NOMO-1 (cell line): ENCODE results near the gene SLC12A8.
A peak's percentile ranks its signal among the peaks of the same experiment; 100 is the strongest.

Experiments
- DNase-seq, 2 experiments: peaks; one replicate each; lab custom pipeline; 2025; ENCODE audit not compliant: unreplicated experiment in 2 of 2; lab: John Stamatoyannopoulos, UW

Gene SLC12A8

DNA sequence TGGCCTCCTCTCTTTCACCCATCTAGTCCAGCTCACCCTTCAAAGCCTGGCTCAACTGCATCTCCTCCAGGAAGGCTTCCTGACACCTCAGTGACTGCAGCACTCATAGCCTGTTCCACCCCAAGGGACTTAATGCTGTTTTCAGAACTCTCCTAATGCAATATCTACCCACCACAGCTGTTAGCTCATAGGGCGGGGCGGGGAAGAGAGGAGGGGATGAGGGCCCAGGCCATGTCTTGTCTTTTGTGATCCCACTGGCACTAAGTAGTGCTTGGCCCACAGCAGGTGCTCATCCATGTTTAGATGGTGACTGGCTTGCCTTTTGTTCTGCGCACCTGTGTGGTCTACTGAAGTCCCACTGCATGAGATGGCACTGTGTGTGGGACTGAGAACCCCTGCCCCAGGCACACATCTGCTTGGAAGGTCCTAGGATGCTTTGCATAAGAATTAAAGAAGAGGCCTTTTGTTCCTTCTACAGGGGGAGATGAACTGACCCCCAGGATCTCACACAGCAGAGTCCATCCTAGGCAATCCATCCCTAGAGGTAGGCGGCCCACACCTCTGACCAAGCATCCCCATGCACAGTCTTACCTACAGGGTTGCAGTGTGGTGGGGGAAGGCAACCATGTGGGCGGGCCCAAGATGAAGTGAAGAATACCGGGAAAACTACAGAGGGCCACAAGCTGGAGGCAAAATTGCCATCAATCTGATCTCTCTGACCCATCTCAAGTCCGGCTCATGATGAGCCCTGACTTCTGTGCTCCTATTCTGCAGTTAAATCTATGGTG, 23.0 kb downstream of the SLC12A8 start:
- no peak for DNase-seq

DNA sequence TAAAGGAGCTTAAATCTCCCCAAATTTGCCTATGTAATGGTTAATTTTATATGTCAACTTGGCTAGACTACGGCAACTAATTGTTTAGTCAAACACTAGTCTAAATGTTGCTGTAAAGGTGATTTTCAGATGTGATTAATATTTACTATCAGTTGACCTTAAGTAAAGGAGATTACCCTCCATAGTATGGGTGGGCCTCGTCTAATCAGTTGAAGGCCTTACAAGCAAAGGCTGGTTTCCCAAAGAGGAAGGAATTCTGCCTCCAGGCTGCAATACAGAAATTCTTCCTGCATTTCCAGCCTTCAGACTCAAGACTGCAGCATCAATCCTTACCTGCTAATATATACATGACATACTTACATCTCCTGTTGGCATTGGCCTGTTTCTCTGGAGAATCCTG, 23.6 kb downstream of the SLC12A8 start:
- no peak for DNase-seq

DNA sequence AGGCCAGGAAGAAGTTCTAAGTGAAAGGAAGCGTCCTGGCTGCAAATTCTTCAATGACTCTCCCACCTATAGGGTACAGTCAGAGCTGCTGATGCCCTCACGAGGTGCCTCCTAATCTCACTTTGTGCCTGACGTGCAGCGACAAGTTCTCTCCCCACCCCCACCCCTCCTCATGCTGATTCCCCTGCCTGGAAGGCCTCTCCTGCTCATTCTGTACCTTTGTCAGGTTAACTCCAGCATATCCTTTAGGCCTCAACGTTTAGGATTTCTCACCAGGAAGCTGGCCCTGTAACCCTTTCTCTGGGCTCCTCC, 25.0 kb downstream of the SLC12A8 start:
- DNase-seq = no peak

DNA sequence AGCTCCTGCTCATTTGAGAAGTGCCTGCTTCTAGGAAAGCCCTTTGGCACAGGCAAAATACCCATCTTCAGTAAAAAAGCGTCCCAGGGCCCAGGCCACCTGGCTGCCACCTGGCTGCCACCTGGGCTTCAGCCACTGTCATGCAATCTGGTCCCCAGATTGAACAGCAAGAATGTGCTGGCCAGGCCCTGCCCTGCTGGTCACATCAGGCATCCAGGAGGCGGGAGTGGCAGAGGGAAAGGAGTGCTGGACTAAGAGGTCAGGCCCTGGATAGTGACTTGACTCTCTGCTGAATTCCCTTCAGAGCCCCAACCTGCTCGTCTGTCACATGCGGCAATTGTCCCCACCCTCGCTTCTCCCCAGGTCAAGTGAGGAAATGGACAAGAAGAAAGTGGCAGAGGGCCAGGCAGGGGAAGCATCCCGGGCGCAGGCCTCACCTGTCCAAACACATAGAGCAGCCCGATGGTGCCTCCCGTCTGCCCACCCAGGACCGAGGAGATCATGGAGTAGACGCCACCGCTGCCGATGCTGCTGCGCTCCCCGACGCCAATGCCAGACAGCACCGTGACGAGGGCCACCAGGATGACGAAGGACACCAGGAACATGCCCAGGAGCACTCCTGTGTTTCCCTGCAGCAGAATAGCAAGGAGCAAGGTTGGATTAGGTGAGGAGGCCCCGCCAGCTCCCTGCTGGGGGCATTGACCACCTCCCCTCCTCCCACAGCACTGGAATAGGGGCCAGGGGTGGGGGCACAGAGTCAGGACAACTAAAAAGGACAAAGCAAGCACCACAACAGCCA, 25.5 kb downstream of the SLC12A8 start:
- no peak for DNase-seq

DNA sequence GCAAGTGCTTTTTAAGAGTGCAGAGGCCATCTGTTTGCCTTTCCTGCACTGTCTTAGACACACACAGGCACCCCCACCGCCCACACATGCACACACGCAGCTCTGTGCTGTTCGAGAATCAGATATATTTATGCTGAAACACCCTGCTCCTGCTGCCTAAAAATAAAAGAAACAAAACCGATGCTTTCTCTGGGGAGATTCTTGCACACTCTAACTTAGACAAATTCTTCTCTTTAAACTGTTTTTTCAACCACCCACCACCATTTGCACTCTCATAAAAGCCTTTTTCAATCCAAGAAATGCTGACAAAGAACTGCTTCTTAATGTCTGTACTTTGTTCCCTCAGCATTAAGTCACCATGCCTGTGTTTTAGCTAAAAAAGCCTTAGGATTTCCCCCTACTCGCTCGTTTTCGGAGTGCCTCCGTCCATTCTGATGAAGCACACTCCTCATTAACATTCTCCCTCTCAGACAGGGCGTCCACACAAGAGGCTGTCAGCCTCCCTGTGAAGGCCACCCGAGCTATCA, 26.2 kb downstream of the SLC12A8 start:
- DNase-seq = no peak

DNA sequence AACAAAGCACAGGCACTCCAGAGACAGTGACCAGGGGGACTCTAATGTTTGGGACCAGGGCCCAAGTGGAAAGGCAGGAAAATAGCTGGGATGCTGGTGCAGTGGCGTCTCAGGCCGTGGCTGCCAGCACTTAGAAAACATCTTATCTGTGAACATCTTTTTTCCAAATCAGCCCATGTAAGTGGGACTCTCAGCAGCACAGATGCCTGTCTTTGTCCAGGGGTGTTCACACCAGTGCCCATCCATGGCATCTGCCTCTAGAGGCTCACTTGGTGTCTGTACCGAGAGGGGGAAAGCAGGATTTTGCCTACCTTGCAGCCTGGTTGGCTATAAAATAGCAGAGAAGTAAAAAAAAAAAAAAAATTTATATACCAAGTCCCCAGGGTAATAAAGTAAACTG, 26.7 kb downstream of the SLC12A8 start:
- no peak for DNase-seq

DNA sequence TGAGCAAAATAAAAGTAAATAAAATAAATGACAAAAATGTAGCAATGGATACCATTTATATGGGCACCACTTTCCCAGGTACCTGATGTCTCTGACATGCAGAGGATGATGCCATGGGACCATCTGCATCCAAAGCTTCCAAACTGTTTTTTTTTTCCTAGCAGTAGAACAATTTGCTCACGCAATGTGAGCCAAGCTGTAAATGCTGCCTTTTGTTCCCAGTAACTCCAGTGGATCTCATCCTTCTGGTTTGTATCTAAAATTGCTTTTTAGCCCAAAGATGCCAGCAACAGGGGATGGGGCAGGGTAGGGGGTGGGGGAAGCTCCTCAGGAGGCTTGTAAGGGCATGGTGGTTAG, 32.7 kb downstream of the SLC12A8 start:
- DNase-seq = no peak

DNA sequence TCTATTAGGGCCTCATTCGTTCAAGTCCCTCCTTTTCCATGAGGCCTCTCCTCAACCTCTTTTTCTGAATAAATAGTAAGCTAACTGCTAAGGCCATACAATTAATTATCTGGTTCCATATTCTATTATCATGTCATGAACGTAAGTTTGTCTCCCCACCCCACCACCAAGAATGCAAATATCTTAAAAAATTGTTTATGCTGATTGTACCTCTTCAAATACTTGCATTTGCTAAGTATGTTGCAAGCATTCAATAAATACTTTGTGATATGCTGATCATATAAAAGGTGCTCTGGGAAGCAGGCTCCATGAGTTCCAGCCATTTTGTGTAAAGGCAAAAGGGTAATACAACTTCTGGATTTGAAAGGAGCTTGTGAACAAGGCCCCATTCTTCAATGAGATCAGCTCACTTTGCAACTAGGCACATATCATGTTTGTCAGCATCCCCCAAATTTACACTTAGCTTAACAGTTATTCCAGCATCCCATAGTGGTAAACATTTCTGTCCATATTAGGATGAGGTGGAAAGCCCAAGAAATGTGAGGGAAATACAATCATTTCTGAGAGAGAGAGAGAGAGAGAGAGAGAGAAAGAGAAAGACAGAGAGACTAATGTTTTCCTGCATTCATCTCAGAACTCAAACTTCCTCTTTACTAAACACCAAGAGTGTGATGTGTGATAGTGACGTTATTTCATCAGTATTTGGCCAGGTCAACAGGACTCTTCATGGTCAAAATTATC, 33.2 kb downstream of the SLC12A8 start:
- DNase-seq = peak in 1 of 2 experiments; percentile 35

DNA sequence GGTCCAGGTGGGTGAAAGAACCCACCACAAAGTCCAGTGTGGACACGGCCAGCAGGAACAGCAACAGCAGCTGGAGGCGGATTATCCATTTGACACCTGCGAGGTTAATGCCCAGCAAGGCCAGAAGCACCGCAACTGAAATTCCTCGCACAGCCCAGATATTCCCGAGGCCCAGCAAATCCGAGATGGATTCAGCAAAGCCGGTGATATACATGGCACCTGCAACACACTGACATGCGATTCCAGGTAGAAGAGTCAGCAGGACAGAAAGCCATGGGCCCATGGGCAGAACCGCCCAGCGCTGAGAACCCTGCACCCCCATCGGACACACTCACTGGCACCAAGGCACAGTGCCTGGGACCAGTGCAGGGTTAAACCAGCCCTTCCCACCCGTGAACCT, 34.8 kb downstream of the SLC12A8 start:
- no peak for DNase-seq

DNA sequence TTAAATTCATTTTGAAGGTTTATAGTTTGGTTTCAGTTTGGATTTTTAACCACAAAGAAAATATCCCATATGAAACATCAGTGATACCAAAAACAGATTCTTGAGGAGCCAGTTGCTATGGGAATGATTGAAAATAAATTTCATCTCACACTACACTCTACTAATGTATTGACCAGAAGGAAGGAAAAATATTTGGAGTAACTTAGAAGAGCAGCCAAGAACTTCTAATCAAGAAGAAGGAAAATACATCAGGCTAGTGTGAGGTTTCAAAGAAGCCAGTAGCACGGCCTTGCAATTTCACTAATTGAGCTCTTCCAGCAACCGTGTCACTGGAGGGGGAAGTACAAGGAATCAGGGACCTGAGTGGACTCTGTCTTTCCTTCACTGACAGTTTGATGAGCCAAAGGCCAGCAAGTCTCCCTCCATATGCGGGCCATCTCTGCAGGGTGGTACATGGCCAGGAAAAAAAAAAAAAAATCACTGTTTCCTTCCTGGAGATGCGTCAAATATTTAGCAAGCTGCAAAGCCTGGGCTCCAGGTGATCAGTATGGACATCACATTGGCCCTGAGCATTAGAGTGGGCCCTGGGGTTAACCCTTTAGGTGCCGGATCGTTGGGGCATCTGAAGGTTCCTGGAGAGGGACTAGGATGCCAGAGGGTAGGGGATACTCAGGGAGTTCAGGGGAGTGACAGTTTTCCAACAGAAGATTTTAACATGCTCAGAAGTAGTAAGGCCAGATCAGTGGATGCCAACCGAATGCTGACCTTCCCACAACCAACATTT, 37.1 kb downstream of the SLC12A8 start:
- no peak for DNase-seq

DNA sequence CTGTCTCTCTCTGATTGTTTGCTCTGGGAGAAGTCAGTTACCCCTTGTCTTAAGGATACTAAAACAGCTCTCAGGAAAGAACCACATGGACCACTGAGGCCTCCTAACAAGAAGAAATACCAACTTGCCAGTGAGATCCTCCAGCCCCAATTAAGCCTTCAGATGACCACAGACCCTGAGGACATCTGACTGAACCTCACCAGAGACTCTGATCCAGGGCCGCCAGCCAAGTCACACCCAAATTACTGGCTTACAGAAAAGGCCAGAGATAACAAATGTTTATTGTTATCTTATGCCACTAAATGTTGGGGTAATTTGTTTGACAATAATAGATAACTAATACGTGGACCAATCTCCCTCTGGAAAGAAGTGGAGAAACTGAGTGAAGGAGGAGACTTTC, 40.2 kb downstream of the SLC12A8 start:
- DNase-seq = no peak

DNA sequence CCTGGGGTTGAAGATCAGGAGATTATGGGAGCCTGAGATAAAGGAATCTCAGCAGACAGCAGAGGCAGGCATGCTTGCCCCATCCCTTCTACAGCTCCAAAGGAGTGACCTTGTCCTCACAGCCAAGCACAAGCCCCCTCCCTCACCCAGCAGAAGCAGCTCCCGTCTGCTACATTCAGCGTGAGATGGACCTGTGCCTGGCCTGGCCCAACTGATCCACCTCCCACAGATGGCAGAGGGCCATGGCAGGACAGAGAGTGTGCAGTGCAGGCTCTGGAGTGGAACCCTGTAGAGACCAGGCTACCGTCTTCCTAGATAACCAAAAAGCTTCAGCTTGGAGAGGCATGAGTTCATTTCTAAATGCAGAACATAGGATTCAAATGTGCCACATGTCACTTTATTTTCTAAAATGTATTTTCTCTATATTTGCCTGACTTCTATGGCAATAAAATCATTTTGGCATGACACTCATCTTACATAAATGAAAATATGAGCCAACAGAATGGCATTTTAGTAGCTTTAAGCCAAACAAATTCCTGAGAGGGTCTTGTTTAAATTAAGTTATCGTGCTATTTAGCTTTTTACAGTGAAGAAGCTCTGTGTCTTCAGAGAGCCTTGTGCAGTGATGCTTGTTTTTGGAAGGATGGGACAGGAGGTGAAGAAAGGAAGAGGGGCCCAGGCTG, 43.7 kb downstream of the SLC12A8 start:
- DNase-seq = no peak

DNA sequence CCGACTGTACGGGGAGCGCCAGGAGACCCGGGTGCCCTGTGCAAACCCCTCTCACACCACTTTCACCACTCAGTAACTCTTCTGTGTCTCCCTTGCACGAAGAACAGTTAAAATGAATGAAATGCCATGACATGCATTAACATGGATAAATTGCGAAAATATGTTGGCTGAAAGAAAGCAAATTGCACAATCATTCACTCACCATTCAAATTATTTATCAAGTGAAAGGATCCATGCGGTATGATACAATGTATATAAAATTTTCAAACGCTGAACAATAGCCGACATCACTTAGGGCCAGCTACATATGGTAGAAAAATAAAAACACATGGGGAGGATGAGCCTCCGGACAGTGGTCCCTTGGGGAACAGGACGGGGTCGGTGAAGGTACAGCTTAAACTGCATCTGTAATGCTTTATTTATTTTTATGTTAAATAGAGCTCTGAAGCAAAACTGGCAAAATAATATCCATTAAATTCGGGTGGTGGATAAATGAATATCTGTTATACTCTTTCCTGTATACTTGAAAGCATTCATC, 45.9 kb downstream of the SLC12A8 start:
- DNase-seq = no peak

DNA sequence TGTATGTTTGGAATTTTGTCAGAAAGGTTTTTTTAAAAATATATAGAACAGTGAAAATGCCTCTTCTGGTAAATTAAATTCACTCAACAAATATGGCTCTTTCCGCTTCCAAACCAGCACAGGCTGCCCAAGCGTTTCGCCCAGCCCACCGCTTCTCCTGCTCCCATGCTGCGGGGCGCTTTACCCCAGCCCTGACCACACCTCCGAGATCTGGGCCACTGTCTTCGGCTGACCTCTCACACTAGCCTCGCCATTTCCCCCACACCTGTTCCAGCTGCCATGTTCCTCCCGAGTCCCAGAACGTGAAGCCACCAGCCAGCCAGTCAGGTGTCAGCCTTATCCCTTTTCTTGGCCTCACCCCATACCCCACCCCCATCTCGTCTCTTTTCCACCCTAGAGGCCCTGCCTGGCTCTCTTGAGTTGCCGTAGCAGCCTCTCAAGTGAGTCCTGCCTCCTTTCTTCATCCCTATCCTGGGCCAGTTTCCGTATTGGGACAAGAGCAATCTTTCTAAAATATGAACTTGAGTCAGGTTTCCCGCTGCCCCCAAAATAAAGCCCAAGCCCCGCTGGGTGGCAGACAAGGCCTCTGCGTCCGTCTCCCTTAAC, 46.5 kb downstream of the SLC12A8 start:
- DNase-seq = no peak

DNA sequence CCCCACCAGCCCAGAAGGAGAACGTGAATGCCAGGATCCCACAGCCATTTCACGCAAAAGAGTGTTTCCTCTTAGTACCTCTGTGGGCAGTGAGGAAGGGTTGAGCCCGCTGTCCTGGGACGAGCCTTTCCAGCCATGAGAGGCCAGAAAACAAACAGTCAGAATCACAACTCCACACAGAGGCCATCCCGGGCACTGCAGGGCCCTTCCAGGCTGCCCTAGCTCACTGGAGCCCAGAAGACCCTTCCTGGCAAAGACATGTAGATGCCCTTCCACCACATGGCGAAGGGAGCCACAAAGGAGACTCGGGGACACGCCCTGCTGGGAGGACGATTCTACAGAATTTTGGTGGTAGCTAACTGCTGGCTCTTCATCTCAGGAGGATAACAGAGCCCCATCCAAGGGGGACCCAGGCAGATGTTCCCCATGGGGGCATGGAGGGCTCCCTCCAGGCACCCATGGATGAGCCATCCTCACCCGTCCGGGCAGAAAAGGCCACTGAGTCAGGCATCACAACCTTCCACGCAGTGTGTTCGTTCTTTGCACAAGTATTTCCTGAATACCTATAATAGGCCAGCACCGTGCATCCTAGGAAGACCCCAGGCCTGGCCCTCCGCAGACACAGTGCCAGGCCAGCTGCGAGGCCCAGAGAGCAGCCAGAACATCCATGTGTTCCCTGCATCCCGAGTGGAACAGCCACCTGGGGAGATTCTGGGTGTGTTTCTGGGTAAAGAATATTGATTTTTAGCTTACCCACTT, 47.2 kb downstream of the SLC12A8 start:
- peak in 1 of 2 experiments; percentile 1 for DNase-seq

DNA sequence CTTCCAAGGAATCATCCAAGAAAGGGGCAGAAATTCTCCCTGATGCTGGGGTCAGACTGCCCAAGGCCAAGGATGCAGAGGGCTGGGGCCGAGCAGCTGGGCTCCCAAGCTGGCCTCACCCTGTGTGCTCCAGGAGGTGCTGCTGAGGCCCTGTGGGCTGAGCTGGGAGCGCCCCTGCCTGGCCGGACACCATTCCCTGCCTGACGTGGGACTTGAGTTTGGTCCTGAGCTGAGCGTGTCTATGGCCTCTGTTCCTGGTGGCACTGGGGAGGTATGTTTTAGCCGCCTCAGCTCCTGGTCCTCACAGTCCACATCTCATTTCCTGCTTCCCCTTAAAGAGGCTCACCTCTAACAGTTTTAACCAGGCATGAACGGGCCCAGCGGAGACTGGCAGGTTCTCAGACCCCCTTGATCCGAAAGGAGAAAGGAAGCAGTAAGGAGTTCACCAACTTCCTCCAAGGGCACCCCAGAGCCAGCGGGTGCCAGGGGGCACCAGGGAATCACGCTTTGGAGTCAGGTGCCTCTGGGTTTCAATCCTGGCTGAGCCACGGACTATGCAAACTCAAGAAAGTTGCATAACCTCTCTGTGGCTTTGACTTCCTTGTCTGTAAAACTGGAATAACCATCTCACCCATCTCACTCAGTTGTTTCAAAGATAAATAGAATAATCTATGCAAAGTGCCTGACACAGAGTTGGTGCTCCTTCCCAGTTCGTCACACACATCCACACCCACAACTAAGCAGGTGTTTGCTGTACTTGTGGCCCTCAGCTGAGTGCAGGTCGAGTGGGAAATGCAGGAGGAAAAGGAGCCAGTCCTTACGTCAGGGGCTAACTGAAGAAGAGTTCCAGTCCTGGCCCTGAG, 48.6 kb downstream of the SLC12A8 start:
- DNase-seq = peak; percentile 43 to 64

DNA sequence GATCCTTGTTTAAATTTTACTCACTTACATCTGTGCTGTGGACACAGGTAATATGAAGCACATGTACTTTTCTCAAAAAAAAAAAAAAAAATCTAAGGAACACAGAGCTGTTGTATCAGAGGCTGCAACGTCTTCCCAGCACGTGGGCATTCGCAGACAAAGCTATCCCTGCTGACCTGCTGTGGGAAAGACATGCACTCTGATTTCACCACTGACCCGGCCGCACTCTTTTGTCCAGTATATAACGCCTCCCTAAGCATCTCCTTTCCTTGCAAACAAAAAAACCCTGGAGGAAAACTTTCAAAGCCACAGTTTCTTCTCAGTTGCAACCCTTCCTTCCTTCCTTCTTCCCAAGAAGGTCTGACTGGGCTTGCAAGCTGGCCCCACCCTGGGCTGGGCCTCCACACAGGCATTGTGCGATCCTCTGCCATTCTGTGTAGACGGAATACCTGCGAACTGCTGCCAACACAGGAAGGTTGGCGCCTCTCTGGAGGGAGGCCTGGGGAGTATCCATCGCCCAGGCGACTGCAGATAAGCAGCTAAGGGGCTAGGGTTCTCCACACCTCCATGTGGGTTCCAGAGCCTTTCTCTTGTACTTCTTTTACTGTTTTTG, 50.8 kb downstream of the SLC12A8 start:
- DNase-seq = no peak
